AG08396 (cell line): ENCODE results near the gene HOXA5.

ENCODE experiments used
- DNase-seq: peaks from one replicate; pipeline ENCODE4 v3.0.0; 2012; ENCODE audit warnings: low spot score, mixed read lengths

HOXA5 gene

GRCh38 chr7:27119412-27119911, 24.0 kb downstream of the HOXA5 start:
- no peak for DNase-seq

- no peak for DNase-seq
Measured at GRCh38 chr7:27118580-27118979, 24.9 kb downstream of the HOXA5 start.

DNA sequence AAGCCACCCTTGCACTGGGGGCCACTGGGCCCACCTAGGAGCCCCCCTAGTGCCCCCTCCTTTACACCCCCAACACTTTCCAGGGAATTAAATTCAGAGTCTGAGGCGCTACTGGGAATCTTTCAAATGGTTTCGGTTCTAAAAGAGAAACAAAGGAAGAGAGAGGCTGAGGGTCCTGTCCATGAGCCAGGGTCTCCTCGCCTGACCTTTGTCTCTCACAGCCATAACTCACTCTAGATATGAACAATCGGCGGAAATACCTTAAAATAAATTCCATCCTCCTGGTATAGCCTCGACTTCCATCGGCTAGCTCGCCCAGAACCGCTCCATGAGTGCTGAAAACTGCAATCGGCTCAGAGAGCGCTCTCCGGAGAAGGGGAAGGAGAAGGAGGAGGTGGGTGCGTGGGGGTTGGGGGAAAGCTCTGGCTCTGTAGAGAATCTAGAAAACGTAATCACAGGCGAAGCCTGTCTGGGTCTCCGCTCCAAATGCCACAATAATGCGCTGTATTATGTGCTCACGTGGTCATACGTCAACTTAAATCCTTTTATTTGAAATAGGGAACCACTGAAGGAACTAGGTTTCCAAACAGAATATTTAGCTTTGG, 25.5 kb downstream of the HOXA5 start:
- DNase-seq: no peak

- DNase-seq: no peak
Measured at GRCh38 chr7:27116962-27117886, 26.3 kb downstream of the HOXA5 start.

GRCh38 chr7:27116031-27116961, 27.2 kb downstream of the HOXA5 start:
- no peak for DNase-seq

GRCh38 chr7:27115221-27116026, 28.1 kb downstream of the HOXA5 start:
- peak; percentile 82 for DNase-seq

GRCh38 chr7:27114881-27115220, 28.6 kb downstream of the HOXA5 start:
- DNase-seq: no peak

DNA sequence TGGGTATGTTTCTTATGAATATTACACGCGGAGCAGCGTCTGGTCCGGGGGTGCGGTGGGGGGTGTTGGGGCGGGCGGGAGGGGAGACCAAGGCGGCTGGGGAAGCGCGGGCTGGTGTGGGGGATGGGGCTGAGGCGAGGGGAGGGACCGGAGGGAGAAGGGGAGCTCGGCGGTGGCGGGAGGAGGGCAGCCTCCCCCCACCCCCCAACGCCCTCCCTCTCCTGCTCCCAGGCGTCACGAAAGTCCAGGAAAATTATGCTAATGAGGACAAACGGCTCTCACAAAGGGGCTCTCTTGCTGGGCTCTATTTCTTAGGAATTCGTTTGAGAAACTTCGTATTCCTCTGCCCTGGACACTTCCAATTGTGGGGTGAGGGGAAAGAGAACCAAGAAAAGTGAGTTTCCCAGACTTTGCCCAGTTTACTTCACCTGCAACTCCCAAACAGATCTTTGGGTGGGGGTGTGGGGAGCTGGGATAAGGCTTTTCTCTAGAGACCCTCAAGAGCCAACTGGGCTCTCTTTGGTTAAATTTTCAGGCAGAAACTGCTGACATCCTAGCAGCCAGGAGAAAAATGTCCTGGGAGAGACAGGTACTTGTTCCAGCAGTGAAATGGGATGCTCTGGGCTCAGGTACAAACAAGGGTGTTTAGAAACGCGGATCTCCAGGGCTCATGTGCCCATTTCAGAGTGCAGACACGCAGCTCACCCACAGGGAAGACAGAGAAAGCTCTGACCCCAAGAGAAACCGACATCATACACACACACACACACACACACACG, 29.3 kb downstream of the HOXA5 start:
- DNase-seq: peak; percentile 44

GRCh38 chr7:27112955-27113949, 30.2 kb downstream of the HOXA5 start:
- DNase-seq: peak; percentile 71

DNA sequence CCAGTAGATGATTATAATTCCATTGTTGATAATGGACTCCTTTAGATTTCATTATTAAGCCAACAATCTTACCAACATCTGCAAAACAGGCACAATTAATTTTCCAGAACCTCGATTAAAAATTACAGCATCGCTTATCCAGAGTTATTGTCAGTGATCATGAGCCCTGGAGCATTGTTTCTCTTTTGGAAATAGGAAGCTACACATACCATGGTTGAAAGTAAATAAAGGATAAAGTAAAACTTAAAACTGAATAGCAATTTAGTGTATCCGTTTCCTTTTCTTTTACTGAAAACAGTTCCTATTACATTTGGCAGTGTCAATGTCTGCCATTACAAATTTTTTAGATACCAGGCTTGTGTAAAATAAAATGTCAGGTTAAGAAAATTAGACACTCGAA, 31.1 kb downstream of the HOXA5 start:
- no peak for DNase-seq

GRCh38 chr7:27111751-27112277, 31.7 kb downstream of the HOXA5 start:
- no peak for DNase-seq

DNA sequence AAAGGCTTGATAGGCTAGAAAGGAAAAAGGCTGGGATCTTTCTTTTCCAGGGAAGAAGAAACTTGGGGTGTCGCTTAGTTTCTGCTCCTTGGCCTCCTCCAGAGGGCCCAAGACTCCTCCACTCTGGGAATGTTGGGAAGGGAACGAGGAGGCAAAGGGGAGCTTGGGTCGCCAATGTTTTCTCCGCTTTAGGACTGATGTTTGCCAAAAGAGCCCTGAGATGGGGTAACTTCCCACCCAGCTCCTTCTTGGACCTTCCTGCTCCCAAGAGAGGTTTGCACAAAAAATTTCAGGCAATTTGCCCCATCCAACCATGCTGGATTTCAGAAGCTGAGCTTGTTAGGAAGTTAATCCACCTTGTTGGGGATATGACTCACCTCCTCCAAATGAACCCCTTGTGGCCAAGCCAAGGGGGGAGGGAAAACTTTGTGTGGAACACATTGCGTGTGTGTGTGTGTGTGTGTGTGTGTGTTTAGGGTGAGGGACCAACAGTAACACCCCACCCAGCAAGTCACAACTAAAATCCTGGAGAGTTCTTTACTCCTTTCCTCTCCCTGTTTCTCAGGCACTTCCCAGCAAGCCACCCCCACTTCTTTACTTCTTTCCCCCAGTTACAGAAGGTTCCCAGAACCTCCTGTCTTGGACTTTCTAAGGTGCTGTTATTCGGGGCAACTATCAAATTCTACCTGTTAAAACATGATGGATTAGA, 32.3 kb downstream of the HOXA5 start:
- DNase-seq: peak; percentile 61

GRCh38 chr7:27110186-27111031, 33.1 kb downstream of the HOXA5 start:
- peak; percentile 85 for DNase-seq

- DNase-seq: no peak
Measured at GRCh38 chr7:27109466-27110185, 33.9 kb downstream of the HOXA5 start.

DNA sequence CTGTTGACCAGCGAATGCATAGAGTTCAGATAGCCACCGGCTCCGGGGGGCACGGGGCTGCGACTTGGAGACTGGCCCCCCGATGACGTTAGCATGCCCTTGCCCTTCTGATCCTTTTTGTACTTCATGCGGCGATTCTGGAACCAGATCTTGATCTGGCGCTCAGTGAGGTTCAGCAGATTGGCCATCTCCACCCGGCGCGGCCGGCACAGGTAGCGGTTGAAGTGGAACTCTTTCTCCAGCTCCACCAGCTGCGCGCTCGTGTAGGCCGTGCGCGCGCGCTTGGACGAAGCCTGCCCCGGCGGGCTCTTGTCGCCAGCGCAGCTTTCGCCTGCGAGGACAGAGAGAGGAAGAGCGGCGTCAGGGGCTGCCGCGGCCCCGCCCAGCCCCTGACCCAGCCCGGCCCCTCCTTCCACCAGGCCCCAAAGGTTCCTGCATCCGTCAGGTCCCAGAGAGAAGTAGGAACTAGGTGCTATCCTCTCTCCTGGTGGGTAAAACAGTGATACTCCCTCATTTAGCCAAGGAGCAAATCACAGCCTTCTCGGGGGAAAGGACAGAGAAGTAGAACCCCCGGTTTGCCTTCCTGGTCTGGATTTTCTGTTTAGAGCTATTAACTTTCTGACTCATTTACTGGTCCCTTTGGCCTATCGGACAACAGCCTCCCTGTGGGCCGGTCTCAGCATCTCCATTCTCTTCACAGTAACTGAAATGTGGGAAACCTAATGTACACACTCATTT, 34.9 kb downstream of the HOXA5 start:
- DNase-seq: peak; percentile 79
